Activated CD8-positive, alpha-beta memory T cell treated with anti-CD3 and anti-CD28 coated beads for 4 hours (primary cell): ENCODE results near the gene AFF4.

Experiments used
- DNase-seq, 2 donors: peaks; one replicate each; pipeline ENCODE4 v3.0.0-alpha.2; 2020; ENCODE audit warnings: low read depth in 2 of 2

The AFF4 gene

DNA sequence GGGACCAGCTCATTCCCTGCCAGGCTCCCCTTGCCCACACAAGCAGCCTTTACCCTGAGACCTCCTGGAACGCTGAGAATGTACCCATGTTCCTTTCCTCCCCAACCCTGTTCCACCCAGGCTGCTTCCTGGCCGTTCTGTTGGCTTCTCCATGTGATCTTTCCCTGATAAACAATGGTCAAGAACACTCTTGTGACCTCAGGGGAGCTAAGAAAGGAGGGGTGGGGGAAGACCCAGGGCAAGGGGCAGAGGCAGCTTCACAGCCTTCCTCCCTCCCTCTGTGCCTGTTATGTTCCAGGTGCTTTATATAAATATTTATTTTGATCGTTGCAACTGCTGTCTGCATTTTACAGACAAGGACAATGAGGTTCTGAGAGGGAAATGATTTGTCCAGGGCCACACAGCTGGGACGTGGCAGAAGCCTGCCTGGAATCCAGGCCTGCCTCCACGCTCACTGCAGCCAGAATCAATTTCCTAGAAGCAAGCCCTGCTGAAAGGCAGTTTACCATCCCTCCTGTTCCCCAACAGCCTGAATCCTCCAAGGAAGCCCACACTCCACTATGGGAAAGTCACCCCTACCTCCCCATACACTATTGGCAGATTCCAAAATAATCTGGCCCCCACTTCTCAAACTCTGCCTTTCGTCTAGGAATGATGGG lies 136.9 kb downstream of the AFF4 start:
- no peak for DNase-seq

DNA sequence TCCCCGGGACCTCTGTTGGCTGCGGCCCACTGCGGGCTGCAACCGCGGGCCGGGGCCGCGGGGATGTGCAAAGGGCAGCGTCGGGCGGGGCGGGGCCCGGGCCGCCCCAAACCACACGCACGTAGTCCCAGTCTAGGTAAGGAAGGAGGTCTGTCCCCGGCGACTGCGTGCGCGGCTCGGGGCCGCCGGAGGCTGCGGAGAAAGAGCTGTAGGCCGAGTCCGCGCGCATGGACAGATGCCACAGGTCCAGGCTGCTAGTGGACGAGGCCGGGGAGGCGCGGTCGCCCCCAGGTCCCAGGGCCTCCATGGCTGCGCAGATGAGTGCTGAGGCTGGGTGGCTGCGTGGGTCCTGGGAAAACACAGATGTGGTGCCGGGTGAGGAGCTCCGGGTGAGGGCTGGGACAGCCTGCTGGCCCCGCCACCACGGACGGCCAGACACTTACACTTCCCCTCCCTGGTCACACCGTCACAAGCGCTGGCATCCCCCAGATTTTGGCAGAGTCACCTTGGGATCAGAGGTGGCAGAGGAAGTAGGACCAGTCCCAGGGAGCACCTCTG lies 137.5 kb downstream of the AFF4 start:
- no peak for DNase-seq
